GM12874 (cell line): ENCODE data around the gene FMN1.

Experiments used
- CTCF ChIP-seq: IDR thresholded peaks from 2 replicates; pipeline ENCODE4 v1.5.1; 2011; ENCODE audit warnings: low read depth, mild to moderate bottlenecking, control low read depth, low read length, moderate library complexity; ENCODE audit not compliant: insufficient read depth

Gene FMN1

GRCh38 chr15:33146051-33146450, 48.5 kb downstream of the FMN1 start:
- no peak for TF ChIP-seq CTCF

GRCh38 chr15:33145447-33145846, 49.1 kb downstream of the FMN1 start:
- no peak for TF ChIP-seq CTCF

- no peak for TF ChIP-seq CTCF
Observed at GRCh38 chr15:33142708-33143107, 51.8 kb downstream of the FMN1 start.

GRCh38 chr15:33138000-33138399, 56.5 kb downstream of the FMN1 start:
- TF ChIP-seq CTCF, result no peak

- no peak for TF ChIP-seq CTCF
Observed at GRCh38 chr15:33137101-33137500, 57.4 kb downstream of the FMN1 start.

GRCh38 chr15:33136353-33136752, 58.2 kb downstream of the FMN1 start:
- TF ChIP-seq CTCF, result no peak

GRCh38 chr15:33135355-33135781, 59.1 kb downstream of the FMN1 start:
- TF ChIP-seq CTCF, result no peak
